Astrocyte (in vitro differentiated cells and primary cell): ENCODE measurements around the gene PLXNB3. TPM values are rescaled to one million over a fixed set of nuclear protein-coding genes. Genes with fewer than 3 reads are reported as not detected.

Experiments
- DNase-seq: peaks from one replicate; pipeline ENCODE4 v3.0.0-alpha.2; 2010; ENCODE audit warnings: low read depth
- FAIRE-seq: peaks from 2 replicates; lab custom pipeline; 2011; peaks lifted over from hg19 to GRCh38; lab: Jason Lieb, UNC
- H2AFZ ChIP-seq: 2 replicates; pipeline ENCODE4 v1.6.0; 2012; ENCODE audit warnings: low read depth, low read length, inconsistent platforms
- H3K27ac ChIP-seq: 2 replicates; pipeline ENCODE4 v1.5.1; 2011; ENCODE audit warnings: low read depth, low read length, inconsistent platforms
- H3K27me3 ChIP-seq: 2 replicates; pipeline ENCODE4 v1.6.0; 2011; ENCODE audit warnings: low read length, inconsistent platforms; ENCODE audit not compliant: insufficient read depth
- H3K36me3 ChIP-seq: 2 replicates; pipeline ENCODE4 v1.5.1; 2011; ENCODE audit warnings: low read length, inconsistent platforms; ENCODE audit not compliant: insufficient read depth
- H3K4me1 ChIP-seq: 2 replicates; pipeline ENCODE4 v1.5.1; 2011; ENCODE audit warnings: low read length, inconsistent platforms; ENCODE audit not compliant: insufficient read depth
- H3K4me2 ChIP-seq: 2 replicates; pipeline ENCODE4 v1.6.0; 2012; ENCODE audit warnings: low read length, inconsistent platforms
- H3K4me3 ChIP-seq: 2 replicates; pipeline ENCODE4 v1.5.1; 2011; ENCODE audit warnings: low read depth, mild to moderate bottlenecking, low read length, inconsistent platforms; ENCODE audit not compliant: insufficient read depth
- H3K79me2 ChIP-seq: 2 replicates; pipeline ENCODE4 v1.6.0; 2012; ENCODE audit warnings: mild to moderate bottlenecking, low read length, inconsistent platforms; ENCODE audit not compliant: insufficient read depth
- H3K9ac ChIP-seq: 2 replicates; pipeline ENCODE4 v1.6.0; 2012; ENCODE audit warnings: mild to moderate bottlenecking, low read length, inconsistent platforms
- H3K9me3 ChIP-seq: 2 replicates; pipeline ENCODE4 v1.5.1; 2012; ENCODE audit warnings: low read depth, mild to moderate bottlenecking, low read length, inconsistent platforms; ENCODE audit not compliant: insufficient read depth
- H4K20me1 ChIP-seq: 2 replicates; pipeline ENCODE4 v1.6.0; 2012; ENCODE audit warnings: low read length, inconsistent platforms; ENCODE audit not compliant: insufficient read depth
- H3K27ac Mint-ChIP-seq: one replicate; pipeline ENCODE4 v1.8.0; 2021; ENCODE audit warnings: mild to moderate bottlenecking, mixed read lengths; ENCODE audit not compliant: unreplicated experiment
- H3K27me3 Mint-ChIP-seq: one replicate; pipeline ENCODE4 v1.8.0; 2021; ENCODE audit warnings: low read depth, mixed read lengths; ENCODE audit not compliant: unreplicated experiment
- H3K36me3 Mint-ChIP-seq: one replicate; pipeline ENCODE4 v1.8.0; 2021; ENCODE audit warnings: low read depth, mixed read lengths; ENCODE audit not compliant: unreplicated experiment
- H3K4me1 Mint-ChIP-seq: one replicate; pipeline ENCODE4 v1.8.0; 2021; ENCODE audit warnings: low read depth, mixed read lengths; ENCODE audit not compliant: unreplicated experiment
- H3K4me3 Mint-ChIP-seq: one replicate; pipeline ENCODE4 v1.8.0; 2021; ENCODE audit warnings: mild to moderate bottlenecking, moderate library complexity, mixed read lengths; ENCODE audit not compliant: unreplicated experiment
- H3K9me3 Mint-ChIP-seq: one replicate; pipeline ENCODE4 v1.8.0; 2021; ENCODE audit warnings: mild to moderate bottlenecking, mixed read lengths; ENCODE audit not compliant: unreplicated experiment
- EZH2 ChIP-seq: IDR thresholded peaks from 2 replicates; pipeline ENCODE4 v1.6.1; 2012; ENCODE audit warnings: mild to moderate bottlenecking, low read length, inconsistent platforms; ENCODE audit not compliant: insufficient read depth
- total RNA-seq: library from RNA; stranded (reverse); gene quantifications from 2 replicates; pipeline ENCODE4 v1.2.1, GENCODE V29; 2021
- TF ChIP-seq, protein P1 (sequence below): IDR thresholded peaks from 2 replicates; pipeline ENCODE4 v1.5.1; 2011; ENCODE audit warnings: low read depth, mild to moderate bottlenecking, inconsistent platforms, low read length, moderate library complexity; ENCODE audit not compliant: insufficient read depth

PLXNB3 gene
- total RNA-seq, 1 donor from 2014 or later: 5.3 TPM

DNA sequence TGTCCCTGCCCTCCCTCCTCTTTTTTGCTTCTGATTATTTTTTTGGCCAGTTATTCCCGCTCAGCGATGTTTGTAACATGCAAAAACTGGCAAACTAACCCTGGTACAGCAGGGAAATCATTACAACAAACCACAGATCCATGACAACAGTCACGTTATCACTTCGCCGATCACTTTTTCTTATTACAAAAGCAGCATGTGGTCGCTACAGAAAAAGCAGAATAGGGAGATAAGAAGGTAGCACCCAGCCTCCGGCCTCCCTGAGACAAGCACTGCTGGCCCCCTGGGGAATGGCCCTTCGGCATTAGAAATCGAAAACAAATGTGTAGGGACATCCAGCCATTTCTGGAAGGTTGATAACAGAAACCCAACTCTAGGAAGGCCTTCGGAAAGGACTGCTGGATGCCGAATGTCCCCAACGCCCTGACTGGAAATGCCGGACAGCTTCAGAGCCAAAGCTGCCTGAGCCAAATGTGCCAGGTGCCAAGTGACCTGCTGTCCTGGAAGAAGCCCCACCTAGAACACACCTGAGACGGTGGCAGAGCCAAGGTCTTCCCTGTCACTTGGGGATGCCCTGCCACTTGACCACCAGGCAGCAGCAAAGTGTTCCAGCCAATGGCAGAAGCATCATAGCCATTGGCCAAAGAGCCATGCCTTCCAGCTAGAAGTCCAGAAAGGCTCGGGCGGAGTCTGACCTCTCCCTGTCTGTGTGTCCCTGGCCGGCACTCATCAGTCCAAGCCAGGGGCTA, 27.2 kb downstream of the PLXNB3 start:
- H3K4me1 ChIP-seq: peaks cover 16% of the 10 kb centered on the region
- TF ChIP-seq, protein P1, sequence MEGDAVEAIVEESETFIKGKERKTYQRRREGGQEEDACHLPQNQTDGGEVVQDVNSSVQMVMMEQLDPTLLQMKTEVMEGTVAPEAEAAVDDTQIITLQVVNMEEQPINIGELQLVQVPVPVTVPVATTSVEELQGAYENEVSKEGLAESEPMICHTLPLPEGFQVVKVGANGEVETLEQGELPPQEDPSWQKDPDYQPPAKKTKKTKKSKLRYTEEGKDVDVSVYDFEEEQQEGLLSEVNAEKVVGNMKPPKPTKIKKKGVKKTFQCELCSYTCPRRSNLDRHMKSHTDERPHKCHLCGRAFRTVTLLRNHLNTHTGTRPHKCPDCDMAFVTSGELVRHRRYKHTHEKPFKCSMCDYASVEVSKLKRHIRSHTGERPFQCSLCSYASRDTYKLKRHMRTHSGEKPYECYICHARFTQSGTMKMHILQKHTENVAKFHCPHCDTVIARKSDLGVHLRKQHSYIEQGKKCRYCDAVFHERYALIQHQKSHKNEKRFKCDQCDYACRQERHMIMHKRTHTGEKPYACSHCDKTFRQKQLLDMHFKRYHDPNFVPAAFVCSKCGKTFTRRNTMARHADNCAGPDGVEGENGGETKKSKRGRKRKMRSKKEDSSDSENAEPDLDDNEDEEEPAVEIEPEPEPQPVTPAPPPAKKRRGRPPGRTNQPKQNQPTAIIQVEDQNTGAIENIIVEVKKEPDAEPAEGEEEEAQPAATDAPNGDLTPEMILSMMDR: no peak
- FAIRE-seq (peak; percentile 49), DNase-seq (no peak)
- peaks cover 15% of the 10 kb centered on the region for H4K20me1 ChIP-seq
- no peak overlapping the region for H3K4me2 ChIP-seq
- H3K4me3 ChIP-seq: no peak overlapping the region
- Mint-ChIP-seq H3K9me3 (no peaks in the 10 kb centered on the region), H3K27me3 (no peaks in the 10 kb centered on the region), H3K4me3 (no peak overlapping the region), H3K27ac (no peak overlapping the region), H3K4me1 (peaks cover 5% of the 10 kb centered on the region), H3K36me3 (no peaks in the 10 kb centered on the region)
- H2AFZ ChIP-seq: no peak overlapping the region
- no peak overlapping the region for H3K27ac ChIP-seq
- peaks cover 55% of the 10 kb centered on the region for H3K79me2 ChIP-seq
- H3K9me3 ChIP-seq: no peaks in the 10 kb centered on the region
- H3K9ac ChIP-seq: no peak overlapping the region
- no peaks in the 10 kb centered on the region for H3K36me3 ChIP-seq
- H3K27me3 ChIP-seq: no peaks in the 10 kb centered on the region

- TF ChIP-seq, protein P1: no peak
- TF ChIP-seq EZH2: no peak
- H3K36me3 ChIP-seq: no peaks in the 10 kb centered on the region
- H4K20me1 ChIP-seq: peaks cover 25% of the 10 kb centered on the region
- H3K4me2 ChIP-seq: peak overlapping the region; percentile 94
- no peak overlapping the region for H3K4me3 ChIP-seq
- no peaks in the 10 kb centered on the region for H3K9me3 ChIP-seq
- DNase-seq (no peak), FAIRE-seq (no peak)
- H3K9me3 Mint-ChIP-seq: no peaks in the 10 kb centered on the region
- H3K79me2 ChIP-seq: peaks cover 65% of the 10 kb centered on the region
- no peak overlapping the region for H3K27ac ChIP-seq
- H3K4me3 Mint-ChIP-seq: no peak overlapping the region
- no peak overlapping the region for H2AFZ ChIP-seq
- H3K27ac Mint-ChIP-seq: no peak overlapping the region
- H3K27me3 Mint-ChIP-seq: no peaks in the 10 kb centered on the region
- peaks cover 5% of the 10 kb centered on the region for H3K4me1 Mint-ChIP-seq
- H3K36me3 Mint-ChIP-seq: no peaks in the 10 kb centered on the region
- H3K27me3 ChIP-seq: no peaks in the 10 kb centered on the region
- peaks cover 16% of the 10 kb centered on the region for H3K4me1 ChIP-seq
- peak overlapping the region; percentile 98 for H3K9ac ChIP-seq
Measured at GRCh38 chrX:153792368-153792767, 28.3 kb downstream of the PLXNB3 start.

- H3K4me1 ChIP-seq: peaks cover 16% of the 10 kb centered on the region
- Mint-ChIP-seq H3K36me3 (no peaks in the 10 kb centered on the region), H3K4me3 (peak overlapping the region; percentile 91), H3K27me3 (no peaks in the 10 kb centered on the region), H3K4me1 (peaks cover 5% of the 10 kb centered on the region), H3K9me3 (no peaks in the 10 kb centered on the region), H3K27ac (peak overlapping the region; percentile 53)
- no peaks in the 10 kb centered on the region for H3K9me3 ChIP-seq
- no peaks in the 10 kb centered on the region for H3K36me3 ChIP-seq
- H3K4me3 ChIP-seq: peak overlapping the region; percentile 82
- TF ChIP-seq, protein P1: no peak
- no peak for TF ChIP-seq EZH2
- peak; percentile 65 for FAIRE-seq
- peak overlapping the region; percentile 98 for H3K9ac ChIP-seq
- no peak overlapping the region for H2AFZ ChIP-seq
- peak overlapping the region; percentile 94 for H3K4me2 ChIP-seq
- H4K20me1 ChIP-seq: peaks cover 28% of the 10 kb centered on the region
- H3K79me2 ChIP-seq: peaks cover 69% of the 10 kb centered on the region
- no peaks in the 10 kb centered on the region for H3K27me3 ChIP-seq
- DNase-seq: no peak
- peak overlapping the region; percentile 97 for H3K27ac ChIP-seq
Measured at GRCh38 chrX:153793291-153793690, 29.2 kb downstream of the PLXNB3 start.
